HG02678 (cell line): ENCODE measurements around the gene HECW1.
"Not testable (repeated sequence)": the region's sequence is repeated elsewhere in the genome, so short reads cannot be mapped to it uniquely, and the experiment has no call there.

Experiments used
- ATAC-seq: cut with Tn5 transposase; IDR thresholded peaks from one replicate; pipeline ENCODE4 v1.9.1; 2021; ENCODE audit warnings: mild to moderate bottlenecking, moderate library complexity; ENCODE audit not compliant: unreplicated experiment

Gene HECW1

DNA sequence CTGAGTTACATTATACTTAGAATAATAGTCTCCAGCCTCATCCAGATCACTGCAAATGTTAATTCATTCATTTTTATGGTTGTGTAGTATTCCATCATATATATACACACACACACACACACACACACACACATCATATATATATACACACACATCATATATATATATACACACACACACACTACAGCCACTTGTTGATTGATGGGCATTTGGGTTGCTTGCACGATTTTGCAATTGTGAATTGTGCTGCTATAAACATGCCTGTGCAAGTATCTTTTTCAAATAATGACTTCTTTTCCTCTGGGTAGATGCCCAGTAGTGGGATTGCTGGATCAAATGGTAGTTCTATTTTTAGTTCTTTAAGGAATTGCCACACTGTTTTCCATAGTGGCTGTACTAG is 233.2 kb downstream of the HECW1 start:
- not testable (repeated sequence) for ATAC-seq

DNA sequence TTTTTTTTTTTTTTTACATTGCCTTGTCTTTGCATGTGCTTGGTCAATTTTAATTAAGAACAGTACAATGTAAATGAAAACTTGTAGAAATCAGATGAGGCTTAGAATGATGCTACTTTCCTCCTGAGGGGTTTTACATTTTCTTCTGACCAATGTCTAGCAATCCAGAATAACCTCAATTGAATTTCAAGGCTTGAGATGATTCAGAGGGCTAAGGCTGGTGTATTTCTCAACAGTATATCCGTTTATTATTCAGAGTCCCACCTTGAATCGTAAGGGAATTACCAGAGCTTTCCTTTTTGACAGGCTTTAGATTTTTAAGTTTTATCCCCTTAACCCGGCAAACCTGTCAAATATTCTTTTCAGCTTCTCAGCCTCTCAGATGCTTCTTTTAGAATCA is 239.2 kb downstream of the HECW1 start:
- ATAC-seq: no peak

DNA sequence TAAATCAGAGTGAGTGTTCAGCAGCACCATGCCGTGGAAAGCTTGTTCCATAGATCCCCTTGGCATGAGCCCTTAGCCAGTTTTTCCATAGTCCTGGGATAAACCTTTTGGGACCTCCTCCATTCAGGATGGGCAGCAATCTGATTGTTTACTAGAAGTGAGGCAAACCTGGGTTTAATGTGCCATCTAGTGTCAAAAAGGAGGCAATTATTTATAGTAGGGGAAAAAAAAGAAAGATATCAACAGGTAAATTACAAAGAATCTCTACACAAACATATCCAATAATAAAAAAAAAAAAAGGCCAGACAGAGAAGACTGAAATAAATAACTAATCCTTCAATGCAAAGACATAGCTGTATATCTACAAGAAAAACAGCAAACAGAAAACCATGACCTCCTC is 241.5 kb downstream of the HECW1 start:
- no peak for ATAC-seq

DNA sequence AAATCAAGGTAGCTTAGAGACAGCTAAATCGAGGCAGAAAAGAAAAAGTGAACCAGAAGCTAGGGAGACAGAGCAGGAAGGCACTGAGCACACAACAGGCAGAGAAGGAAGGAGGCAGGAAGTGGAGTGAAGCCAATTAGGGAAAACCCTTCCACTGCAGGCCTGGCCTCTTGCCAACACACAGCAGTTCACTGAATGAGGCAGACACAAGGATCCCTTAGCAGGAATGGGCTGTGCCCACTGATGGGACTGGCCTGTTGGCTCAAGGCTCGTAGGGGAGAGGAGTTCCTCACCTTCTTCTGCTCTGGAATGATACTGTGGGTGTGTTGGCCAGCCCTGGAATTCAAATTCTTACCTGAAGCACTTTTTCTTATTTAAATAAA is 250.2 kb downstream of the HECW1 start:
- ATAC-seq: no peak

DNA sequence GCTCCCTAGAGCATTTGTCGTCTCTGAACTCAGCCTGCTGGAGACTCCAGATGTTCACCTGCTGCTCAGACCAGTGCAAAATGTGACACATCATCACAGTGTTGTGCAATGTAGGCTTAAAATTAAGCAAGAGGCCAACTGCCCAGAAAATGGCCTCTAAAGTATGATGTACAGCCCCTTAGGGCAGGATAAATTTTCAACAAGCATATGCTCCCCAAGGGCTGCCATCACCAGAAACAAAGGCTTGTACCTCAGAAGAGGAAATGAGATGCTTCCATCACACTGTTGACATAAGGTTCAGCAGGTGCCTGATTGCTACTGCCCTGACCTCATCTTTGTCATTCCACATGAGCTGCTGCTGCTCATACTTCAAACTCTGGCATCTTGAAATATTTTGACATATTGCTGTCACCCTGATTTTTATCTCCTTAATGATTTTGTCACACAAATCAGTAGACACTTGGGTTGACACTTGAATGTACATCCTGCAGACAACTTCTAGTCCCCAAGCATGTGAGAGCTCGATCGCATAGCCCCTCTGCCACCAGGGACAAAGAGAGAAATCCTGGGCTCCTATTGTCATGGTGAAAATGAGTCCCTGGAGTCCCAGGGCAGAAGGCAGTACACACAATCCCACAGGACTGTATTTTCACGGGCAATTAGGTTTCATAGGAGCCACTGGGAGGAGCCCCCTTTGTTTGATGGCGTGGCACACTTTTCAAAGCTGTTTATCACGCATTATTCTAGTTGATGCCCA is 250.8 kb downstream of the HECW1 start:
- ATAC-seq: no peak

DNA sequence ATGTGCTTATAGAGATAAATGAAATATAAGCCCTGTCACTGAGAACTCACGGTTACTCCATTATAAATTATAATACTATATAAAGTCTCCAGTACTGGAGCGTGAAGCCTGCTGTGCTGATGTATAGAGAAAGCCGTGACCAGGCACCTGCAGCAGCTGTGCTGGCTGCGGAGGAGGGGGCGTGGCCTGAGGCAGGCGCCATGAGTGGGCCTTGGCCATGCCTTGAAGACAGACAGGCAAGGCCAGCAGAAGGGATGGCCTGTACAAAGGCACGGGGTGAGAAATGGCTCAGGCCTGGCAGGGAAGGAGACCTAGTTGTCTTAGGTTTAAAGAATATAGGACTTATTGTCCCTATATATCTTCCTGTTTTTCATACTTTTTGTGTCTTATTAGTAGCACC is 251.9 kb downstream of the HECW1 start:
- no peak for ATAC-seq

DNA sequence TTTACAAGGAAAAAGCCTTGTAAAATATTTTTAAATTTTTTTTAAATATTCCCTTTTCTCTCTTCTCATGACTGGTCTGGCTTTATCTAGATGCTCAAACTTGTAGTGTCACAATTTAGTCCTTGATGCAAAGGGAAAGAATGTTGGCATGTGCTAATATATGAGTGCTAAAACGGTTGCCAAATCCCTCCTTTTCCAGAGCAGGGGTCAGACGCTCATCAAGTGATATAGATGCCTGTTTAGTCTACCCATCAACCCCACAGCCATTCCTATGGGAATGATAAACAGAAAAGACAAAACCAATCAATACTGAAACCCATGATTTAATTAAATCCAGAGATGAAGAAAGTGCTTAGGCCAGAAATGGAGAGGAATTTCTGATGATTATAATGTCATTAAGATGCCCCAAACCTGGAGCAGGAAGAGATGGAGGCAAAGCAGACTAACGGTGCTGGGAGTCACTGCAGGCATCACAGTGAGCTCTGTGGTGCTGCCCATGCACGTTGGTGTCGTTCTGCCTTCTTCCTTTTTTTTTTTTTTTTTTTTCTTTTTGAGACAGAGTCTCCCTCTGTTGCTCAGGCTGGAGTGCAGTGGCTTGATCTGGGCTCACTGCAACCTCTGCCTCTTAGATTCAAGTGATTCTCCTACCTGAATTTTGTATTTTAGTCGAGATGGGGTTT is 260.4 kb downstream of the HECW1 start:
- ATAC-seq: no peak

DNA sequence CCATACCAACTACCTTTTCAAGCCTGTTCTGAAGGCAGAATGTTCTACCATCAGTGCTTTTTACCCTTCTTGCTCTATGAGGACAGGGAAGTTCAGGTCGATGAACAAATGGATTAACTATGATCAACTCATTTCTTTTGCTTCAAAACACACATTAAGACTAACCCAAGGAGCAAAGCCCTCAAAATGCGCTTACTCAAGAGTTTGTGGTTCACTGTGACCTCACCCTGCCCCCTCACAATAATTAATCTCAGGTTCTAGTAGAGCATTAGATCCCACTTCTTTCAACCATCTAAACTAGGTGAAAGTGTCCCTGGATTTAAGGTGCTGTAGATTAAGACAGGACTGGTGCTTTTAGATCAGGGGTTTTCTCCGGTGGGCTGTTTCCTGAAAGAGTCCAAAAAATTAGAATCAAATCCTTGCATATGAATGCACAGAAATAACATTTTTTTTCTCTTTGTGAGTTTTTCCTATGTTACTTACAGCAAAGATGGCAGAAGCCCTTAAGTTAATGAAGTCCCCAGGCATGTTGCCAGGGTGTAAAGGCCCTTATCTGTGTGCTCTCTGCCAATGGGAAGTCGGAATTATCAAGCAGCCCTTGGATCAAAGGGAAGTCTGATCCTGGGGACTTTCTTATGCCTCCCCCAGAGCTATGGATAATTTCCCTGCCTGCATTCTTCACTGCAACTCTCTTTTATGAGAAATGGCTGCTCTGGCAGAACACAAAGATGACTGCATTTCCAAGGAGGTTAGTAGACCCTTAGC is 264.9 kb downstream of the HECW1 start:
- ATAC-seq: no peak

DNA sequence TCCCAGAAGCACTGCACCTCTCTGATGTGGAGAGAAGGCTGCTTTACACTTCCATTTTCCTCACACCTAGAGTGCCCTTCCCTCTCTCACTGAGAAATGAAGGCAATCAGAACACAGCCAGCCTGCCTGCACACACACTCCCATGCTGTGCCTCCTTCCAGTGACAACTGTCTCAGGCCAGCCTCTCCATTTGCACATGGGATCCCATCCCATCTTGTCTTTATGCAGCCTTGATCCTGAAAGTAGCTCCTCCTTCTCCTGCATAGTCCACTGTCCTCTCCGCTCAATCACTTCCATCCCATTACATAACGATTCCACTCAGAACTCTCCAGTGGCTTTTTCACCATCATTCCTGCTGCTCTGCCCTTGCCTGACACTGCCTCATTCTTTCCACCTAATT is 266.8 kb downstream of the HECW1 start:
- no peak for ATAC-seq

DNA sequence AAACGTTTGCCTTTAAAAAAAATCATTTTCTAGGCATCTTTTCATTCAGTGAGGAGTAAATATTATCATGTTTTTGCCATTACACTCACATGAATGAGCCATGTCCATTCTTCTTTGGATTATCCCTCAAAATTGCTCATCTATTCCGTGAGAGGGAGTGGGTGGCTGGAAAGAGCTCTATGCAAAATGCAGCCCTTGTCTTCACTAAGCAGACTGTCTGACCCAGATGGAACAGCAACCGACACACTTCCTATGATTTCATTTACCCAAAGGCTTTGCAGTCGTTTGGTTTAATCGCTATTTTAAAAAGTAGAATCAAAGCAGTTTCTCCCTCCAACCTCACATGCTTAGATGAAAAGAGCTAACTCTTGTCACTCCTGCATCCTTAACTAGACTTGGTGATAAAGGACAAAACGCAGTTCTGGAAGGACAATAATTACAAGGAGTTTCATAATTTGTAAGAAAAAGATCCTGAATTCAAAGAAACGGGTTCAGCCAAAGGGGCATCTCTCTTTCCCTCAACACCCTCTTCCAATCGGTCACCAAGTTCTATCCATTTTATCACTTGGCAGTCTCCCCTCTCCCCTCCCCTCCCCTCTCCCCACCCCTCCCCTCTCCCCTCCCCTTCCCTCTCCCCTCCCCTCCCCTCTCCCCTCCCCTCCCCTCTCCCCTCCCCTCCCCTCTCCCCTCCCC is 272.3 kb downstream of the HECW1 start:
- ATAC-seq: no peak

DNA sequence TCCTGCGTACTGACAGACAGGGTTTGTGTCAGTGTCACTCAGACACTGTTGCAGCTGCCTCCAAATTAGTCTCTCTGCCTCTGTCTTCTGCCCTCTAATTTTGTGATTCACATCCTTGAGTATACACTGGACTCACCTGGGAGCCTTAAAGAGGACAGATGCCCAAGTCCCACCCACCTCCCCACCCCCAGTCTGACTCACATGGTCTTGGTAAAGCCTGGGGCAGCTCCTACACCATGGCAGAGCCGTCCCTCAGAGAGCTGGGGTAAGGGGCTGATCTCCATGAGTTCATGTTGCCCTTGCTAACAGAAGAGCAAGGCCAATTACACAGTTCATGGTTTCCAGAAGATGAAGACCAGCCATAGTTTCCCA is 272.8 kb downstream of the HECW1 start:
- no peak for ATAC-seq

DNA sequence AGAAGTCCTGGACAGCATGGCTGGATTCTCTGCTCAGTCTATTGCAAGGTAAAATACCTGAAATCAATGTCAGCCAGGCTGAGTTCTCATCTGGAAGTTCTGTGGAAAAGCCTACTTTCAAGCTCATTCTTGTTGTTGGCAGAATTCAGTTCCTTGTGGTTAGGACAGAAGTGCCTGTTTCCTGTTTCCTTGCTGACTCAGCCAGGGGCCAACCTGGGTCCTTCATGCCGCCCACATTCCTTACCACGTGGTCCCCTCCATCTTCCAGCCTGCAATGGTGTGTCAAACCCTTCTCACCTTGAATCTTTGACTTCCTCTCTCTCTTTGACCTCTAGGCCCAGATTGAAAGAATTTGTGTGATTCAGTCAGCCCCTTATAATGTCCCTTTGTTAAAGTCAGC is 273.4 kb downstream of the HECW1 start:
- ATAC-seq: no peak

DNA sequence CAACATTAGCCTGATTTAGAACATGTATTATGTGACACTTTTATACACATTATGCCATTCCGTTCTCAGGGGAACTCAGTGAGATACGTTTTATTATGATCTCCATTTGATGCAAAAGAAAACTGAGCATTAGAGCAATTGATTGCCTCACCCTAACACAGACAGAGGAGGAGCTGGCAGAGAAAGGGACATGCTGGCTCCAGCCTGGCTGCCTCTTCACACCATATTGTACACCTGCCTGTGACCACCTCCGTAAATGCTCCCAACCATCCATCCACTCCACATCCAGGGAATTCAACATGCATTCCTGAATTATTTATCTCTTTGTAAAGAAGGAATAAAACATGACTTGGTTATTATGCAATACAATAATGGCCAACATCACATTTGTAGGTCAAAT is 275.5 kb downstream of the HECW1 start:
- no peak for ATAC-seq

DNA sequence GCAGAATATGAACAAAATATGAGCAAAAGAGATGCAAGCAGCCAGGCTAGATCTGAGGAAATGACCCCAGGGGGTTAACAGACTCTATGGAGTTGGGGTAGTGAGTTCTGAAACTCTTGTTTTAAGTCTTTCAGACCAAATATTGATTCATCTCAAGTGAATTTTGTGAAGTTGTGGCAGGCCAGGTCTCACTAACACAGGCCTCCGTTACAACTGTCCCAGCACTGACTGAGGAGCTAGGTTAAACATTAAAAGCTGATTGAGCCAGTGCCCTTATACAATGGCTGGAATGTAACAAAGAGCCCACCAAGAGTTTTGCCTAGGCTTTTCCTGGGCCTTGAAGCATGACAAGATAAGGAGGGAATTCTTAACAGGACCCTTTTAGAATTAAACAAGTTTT is 278.1 kb downstream of the HECW1 start:
- ATAC-seq: no peak

DNA sequence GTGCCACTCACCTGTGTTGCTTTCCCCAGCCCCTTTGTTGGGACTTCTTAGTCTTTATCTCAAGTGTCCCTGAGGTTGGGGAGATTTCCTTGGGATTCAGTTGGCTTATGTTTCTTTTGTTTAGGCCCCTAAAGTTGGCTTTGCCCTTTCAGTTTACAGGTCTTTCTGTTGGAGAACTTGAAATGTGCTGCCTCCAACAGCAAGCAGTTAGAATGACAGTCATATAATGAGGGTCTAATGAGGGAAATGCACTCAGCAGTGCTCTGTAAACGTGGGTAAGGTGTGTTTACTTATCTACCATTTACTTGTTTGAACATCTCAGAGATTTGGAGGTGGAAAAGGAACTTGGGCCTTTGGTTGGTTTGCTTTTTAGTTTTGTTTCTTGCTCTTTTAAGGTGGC is 279.1 kb downstream of the HECW1 start:
- no peak for ATAC-seq

DNA sequence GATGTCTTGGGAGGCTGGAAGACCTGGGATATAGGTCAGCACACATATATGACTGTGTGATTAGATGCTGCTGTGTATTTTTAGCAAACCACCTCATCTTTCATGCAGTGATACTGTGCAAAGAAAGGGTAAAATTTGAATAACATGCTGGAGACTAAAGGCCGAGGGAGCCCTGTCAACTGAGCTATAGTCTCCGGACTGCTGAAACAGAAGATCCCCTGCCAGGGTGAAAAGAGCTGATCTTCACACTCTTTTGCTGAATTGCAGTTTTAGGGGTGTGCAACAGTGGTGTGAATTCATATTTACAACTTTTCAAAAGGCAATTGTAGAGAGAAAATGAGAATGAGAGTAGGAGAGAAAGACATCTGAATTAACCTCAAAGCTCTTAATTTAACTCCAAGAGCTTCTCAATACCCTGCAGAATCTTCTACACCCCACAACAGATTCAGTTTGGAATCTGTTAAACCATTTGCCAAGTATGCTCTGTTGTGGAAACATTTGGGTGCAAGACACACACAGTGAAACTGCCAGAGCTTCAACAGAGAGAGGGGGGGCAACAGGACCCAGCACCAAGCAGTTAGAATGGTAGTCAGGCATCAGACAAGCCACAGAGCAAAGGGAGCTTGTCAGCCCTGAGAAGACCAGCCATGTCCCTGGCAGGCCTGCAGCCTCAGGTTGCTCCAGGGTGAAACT is 280.3 kb downstream of the HECW1 start:
- no peak for ATAC-seq

DNA sequence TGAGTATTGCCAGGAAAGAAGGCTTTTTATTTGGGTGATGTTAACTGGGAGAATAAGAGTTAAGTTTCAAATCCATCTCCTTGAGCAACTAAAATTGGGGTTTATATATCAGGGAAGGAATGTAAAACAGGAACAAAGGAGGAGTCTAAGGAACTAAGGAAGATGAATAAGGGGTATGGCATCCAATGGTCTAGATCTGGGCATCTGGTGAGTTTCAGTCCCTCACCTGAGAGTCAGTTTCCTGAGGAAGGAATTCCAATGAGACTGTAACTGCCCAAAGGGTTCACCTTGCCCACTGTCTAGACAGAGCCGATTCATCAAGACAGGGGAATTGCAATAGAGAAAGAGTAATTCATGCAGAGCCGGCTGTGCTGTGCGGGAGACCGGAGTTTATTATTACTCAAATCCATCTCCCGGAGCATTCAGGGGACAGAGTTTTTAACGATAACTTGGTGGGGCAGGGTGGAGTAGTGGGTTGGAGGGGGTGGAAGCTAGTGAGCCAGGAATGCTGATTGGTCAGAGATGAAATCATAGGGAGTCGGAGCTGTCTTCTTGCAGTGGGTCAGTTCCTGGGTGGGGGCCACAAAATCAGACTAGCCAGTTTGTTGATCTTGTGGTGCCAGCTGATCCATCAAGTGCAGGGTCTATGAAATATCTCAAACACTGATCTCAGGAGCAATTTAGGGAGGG is 282.1 kb downstream of the HECW1 start:
- no peak for ATAC-seq

DNA sequence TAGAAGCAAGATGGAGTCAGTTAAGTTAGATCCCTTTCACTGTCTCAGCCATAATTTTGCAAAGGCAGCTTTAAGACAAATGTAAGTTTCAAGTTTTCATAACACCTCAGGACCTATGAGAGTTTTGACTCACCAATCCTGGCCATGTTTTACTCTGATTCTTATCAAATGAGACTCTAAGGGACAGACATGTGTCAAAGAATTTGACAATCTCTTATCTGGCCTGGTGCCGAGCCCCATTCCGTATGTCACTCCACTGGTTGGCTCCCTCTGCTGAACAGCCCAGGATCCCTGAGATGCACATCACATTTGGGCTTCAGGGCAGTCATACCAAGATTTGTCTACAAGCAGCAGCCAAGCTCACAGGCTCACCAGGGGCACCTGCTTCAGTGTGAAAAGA is 282.9 kb downstream of the HECW1 start:
- no peak for ATAC-seq

DNA sequence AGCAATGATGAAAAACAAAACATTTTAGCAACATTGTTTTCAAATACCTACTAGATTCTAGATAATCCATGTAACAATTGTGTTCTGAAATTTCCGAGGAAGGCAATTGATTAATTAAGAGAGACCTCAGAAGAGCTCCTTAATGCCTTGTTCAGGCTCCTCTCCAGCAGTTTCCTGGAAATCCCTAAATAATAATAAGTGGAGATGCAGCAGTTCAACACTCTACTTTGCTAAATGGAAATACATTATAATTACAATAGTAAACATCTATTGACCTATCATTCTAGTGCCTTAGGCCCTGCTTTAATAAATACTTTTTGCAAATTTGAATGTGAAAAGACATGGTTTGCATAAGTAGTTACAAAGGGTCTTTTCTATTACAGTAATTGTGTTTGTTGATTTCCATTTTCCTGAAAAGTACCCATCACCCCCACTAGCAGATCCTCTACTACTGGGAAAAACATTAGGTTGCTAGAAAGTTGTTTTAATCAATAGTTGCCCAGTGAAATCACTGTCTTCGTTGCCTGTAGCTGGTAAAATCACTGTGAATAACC is 283.8 kb downstream of the HECW1 start:
- no peak for ATAC-seq

DNA sequence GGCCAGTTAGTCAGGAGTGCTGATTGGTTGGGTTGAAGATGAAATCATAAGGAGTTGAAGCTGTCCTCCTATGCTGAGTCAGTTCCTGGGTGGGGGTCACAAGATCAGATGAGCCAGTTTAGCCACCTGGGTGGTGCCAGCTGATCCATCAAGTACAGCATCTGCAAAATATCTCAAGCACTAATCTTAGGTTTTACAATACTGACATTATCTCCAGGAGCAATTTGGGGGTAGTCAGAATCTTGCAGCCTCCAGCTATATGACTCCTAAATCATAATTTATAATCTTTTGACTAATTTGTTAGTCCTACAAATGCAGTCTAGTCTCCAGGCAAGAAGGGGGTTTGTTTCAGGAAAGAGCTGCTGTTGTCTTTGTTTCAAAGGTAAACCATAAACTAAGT is 286.4 kb downstream of the HECW1 start:
- ATAC-seq: no peak
